NCI-H226 (cell line): ENCODE data around the gene EPAS1.
"Not testable (repeated sequence)": the region's sequence is repeated elsewhere in the genome, so short reads cannot be mapped to it uniquely, and the experiment has no call there.

Experiments
- DNase-seq: peaks from one replicate; pipeline ENCODE4 v3.0.0-alpha.2; 2015

The EPAS1 gene

DNA sequence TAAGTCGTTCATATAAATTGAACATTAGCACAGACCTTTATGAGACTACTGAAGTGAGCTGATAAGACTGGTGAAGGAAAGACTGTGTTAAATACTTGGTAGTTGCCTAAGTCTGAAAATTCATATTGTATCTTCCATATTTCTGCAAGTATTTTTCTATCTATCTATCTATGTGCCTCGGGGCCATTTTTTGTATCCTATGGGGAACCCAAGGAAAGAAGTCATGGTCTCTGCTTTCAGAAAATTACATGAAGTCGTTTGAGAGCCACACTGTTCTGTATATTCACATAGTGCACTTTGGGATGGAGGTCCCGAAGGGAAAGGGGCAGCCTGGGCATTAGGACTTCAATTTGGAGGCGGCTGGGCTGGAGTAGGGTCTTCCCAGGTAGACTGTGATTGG is 89.6 kb downstream of the EPAS1 start:
- no peak for DNase-seq

GRCh38 chr2:46387292-46387691 is 90.1 kb downstream of the EPAS1 start:
- no peak for DNase-seq

- no peak for DNase-seq
Observed at GRCh38 chr2:46387886-46388515, 90.8 kb downstream of the EPAS1 start.

GRCh38 chr2:46388881-46389280 is 91.7 kb downstream of the EPAS1 start:
- no peak for DNase-seq

GRCh38 chr2:46389417-46389916 is 92.3 kb downstream of the EPAS1 start:
- peak; percentile 10 for DNase-seq

DNA sequence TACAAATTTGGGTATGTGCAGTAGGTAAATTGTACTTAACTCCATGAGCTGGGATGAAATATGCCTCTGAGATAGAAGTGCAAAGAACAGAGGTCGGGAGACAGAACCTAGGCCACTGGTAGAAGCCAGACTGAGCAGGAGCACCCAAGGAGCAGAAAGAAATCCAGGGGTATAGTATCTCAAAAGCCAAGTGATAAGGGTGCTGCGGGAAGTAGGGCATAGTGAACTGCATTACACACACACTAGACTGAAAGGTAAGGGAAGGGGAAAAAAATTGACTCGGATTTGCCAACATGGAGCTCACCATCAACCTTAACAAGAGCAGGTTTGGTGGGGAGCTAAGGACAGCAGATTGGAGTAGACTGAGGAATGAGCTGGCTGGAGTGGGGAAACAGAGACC is 92.8 kb downstream of the EPAS1 start:
- no peak for DNase-seq

DNA sequence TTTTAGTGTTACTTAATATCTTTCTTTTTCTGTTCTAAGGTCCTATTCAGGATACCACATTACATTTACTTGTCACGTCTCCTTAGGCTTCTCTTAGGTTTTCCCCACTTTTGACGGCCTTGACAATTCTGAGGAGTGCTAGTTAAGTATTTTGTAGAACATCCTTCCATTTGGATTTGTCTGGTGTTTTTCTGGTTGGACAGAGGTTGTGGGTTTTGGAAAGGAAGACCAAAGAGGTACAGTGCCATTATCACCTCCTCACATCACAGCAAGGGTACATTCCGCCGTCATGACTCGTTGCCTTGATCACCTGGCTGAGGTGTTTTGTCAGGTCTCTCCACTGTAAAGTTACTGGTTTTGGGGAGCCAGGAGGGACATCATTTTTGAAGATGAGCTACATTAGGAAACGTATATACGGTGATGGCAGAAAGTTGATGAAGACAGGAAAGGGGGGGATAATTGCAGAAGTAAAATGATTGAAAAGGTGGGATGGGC is 93.7 kb downstream of the EPAS1 start:
- no peak for DNase-seq

DNA sequence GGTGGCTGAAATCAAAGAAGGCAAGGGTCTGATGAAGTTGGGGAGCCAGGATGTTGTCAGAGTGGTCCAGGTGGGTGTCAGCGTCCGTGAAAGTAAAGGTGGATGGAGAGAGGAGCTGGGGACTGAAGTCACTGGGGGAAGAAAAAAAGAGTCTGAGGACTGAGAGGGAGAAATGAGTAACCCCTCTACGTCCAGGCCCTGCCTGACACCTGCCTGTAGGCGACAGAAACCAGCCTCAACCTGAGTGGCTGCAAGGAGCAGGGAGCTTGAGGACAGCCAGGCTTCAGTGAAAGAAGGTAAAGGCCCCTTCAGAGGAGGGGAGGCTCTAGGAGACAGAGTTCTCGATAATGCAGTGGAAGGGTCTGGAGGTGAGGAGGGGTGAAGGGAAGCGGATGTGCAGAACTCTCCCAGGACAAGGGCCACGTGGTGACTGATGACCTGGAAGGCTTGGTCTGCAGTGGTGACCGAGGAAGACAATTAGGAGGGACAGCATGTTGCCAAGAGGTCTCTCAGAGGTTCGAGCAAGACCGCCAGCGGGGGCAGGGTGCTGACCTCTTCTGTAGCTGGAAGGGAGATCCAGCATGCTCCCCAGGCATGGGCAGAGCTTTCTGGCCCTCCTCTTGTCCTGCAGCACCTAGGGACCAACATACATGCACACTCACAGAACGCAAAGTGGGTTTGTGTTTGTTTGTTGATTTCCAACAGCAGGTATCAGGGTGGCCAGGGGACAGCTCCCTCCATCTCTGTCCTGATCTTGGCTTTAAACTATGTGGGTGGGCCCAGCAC is 95.5 kb downstream of the EPAS1 start:
- no peak for DNase-seq

DNA sequence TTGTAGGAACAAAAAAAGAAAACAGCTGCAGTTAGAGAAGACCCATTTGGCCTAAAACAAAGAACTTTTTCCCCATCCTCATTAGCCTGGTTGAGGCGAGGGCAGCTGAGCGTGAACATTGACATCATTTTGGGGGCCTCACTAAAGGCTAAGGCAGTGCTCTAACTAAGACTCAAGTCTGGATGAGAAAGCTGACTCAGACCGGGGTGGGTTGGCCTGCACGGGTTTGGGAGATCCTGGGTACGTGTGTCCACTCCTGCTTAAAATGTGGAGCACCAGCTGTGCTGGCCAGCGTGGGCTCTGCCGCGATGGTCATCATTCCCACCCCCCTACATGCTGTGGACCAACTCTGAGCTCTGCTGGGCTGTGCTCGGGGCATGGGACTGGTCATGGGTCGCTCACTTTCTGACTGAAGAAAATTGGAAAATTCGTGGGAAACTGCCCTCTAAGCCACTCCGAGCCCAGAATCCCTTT is 96.2 kb downstream of the EPAS1 start:
- no peak for DNase-seq

GRCh38 chr2:46393865-46394264 is 96.7 kb downstream of the EPAS1 start:
- DNase-seq = no peak

GRCh38 chr2:46394649-46395510 is 97.7 kb downstream of the EPAS1 start:
- DNase-seq = no peak

GRCh38 chr2:46395730-46396129 is 98.5 kb downstream of the EPAS1 start:
- DNase-seq = not testable (repeated sequence)

GRCh38 chr2:46400016-46400415 is 102.8 kb downstream of the EPAS1 start:
- no peak for DNase-seq

- DNase-seq = no peak
Observed at GRCh38 chr2:46402874-46403273, 105.7 kb downstream of the EPAS1 start.

DNA sequence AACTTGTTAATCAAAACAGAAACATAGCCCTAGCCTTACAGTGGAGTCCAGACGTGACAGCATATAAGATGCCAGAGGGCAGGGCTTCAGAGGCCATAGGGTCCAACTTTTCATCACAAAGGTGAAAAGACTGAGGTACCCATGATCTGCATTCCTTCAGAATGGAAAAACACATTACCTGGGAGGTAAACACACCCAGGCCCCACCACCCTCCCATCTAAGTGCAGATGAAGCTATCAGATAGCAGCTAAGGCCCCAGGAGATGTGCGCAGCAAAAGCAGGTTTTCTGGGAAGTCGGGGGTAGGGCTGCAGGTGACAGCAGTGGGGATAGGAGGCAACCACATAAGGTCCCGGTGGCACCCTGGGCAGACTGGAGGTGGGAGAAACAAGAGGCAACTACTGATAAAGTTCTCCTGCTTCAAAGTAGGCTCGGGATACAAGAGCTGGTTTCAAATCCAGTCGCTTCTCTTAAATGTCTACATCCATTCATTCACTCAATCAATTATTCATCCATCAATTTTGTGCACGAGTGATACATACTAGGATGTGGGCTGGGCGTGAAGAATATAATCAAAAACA is 107.1 kb downstream of the EPAS1 start:
- no peak for DNase-seq

GRCh38 chr2:46407852-46408455 is 110.7 kb downstream of the EPAS1 start:
- DNase-seq = no peak

DNA sequence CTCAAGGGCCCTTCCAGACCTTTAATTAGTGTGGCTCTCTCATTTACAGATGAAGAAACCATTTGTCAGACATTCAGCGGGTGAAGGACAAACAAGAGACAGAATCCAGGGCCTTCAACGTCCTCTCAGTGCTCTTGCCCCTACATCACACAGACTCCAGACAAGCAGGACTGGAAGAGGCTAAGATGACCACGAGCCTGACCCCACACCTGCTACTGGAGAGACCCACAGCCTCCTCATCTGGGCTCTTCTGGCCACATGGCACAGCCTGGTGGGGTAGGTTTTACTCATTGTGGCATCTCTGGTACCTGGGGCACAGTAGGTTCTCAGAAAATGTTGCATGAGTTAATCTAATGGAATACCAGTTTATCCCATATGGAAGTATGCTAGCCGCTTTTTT is 112.5 kb downstream of the EPAS1 start:
- no peak for DNase-seq

- no peak for DNase-seq
Observed at GRCh38 chr2:46410273-46411244, 113.4 kb downstream of the EPAS1 start.

GRCh38 chr2:46411245-46411641 is 114.0 kb downstream of the EPAS1 start:
- DNase-seq = no peak

DNA sequence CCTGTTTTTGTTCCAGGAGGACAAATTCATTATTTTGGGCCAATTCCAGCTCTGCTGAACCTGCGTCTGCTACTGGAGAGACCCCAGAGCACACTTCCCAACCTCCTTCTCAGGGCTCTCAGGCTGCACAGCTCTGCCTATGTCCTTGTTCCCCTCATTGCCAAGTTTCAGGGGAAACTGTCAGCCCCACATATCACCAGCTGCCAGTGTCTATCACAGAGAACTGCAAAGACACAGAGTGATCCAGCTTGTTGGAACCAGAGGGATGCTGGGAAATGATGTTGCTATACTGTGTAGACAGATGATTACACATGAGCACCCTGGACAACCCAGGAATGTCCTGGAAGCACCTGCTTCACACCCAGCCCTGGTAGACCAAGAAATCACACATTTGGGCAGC is 114.8 kb downstream of the EPAS1 start:
- no peak for DNase-seq

GRCh38 chr2:46413111-46413510 is 115.9 kb downstream of the EPAS1 start:
- DNase-seq = no peak
